ENCODE measurements around the gene NXT1.

- TF ChIP-seq POLR2A (IDR thresholded peaks at IDR 0.05) (no peak), CTCF (IDR thresholded peaks at IDR 0.05) (no peak), POLR2AphosphoS5 (IDR thresholded peaks at IDR 0.05) (no peak)
Measured at GRCh38 chr20:23370274-23370673, 19.7 kb downstream of the NXT1 start.
